ENCODE results near the gene SLC46A3. TPM values are rescaled to one million over a fixed set of nuclear protein-coding genes. Genes with fewer than 3 reads are reported as not detected.

SLC46A3 gene
- total RNA-seq, 1 donor from 2014 or later = 2.7 TPM

DNA sequence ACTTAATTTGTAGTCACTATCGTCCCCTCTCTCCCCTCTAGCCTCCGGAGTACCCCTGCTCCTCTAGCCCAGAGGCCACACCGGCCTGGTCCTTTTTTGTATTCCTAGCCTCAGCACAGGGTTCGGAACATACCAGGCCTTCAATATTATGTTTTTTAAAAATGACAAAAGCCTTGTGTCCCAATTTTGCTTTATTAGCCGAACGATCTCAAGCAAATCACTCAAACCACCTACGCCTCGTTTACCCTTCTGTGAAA is 60.3 kb downstream of the SLC46A3 start:
- H3K27me3 Mint-ChIP-seq (ENCODE audit: insufficient read depth) = no peaks in the 10 kb centered on the region
- H3K4me3 Mint-ChIP-seq = peak overlapping the region; percentile 97
- H3K36me3 Mint-ChIP-seq (ENCODE audit: low read depth) = peaks cover 34% of the 10 kb centered on the region
- H3K4me1 Mint-ChIP-seq (ENCODE audit: low read depth) = peaks cover 59% of the 10 kb centered on the region
- intact Hi-C loops (cut with micrococcal nuclease) = loop anchor here (1.0 to 10.0 kb wide), 8 partner anchors 8 to 1214 kb away; partner anchors contain the start of genes LNX2 and POLR1D
- peak overlapping the region; percentile 97 for H3K27ac Mint-ChIP-seq
- H3K9me3 Mint-ChIP-seq = no peaks in the 10 kb centered on the region
- DNase-seq (ENCODE audit: low spot score) = no peak

DNA sequence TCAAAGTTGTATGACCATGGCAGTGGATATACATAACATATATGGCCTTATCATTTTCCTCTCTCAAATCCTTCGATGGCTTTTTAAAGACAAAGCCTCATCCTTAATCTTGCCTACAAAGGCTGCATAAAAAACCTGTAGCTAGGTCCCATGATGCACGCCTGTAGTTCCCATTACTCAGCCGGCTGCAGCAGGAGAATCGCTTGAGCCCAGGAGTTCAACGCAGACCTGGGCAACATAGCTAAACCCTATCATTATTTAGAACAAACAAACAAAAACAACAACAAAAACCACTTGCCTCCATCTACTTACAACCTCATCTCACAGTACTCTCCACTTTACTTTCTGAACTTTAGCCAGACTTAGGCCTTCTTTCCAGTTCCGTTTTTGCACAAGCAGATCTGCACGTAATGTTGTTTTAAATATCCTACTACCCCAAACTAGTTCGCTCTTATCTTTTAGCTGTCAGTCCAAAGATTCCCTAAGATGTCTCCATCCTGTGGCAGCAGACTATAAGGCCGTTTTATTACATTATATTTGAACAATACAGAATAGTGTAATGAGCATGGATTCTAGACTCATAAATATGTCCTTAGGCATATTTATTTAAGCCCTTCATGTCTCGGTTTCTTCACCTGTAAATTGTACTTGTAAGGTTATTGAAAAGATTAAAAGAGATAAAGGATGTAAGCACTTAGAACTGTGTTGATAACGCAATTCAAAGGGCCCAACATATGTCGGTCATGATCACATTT is 60.8 kb downstream of the SLC46A3 start:
- Mint-ChIP-seq H3K36me3 (ENCODE audit: low read depth) (peaks cover 34% of the 10 kb centered on the region), H3K4me1 (ENCODE audit: low read depth) (peaks cover 59% of the 10 kb centered on the region), H3K27me3 (ENCODE audit: insufficient read depth) (no peaks in the 10 kb centered on the region), H3K9me3 (no peaks in the 10 kb centered on the region), H3K4me3 (peak overlapping the region; percentile 97), H3K27ac (peak overlapping the region; percentile 97)
- DNase-seq (ENCODE audit: low spot score) = no peak
- intact Hi-C loops (cut with micrococcal nuclease) = loop anchor here (1.0 to 10.0 kb wide), 8 partner anchors 8 to 1213 kb away; partner anchors contain the start of genes LNX2 and POLR1D

DNA sequence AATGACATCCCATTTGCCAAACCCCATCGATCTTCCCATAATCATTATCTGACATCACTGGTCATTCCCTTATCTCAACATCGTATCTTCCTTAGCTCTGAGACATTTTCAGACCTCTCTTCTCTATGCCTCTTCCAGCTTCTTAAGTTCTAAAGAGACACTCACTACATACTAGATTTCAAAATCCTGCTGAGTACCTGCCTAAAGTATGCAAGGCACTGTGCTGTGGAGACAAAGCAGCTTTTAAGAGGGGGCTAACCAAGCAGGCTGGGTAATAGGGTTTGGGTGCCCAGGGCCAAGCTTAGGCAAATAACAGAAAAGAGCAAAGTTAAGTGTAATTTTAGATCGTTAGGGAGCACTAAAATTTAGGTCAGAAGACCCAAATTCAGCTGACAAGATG is 63.2 kb downstream of the SLC46A3 start:
- intact Hi-C loops (cut with micrococcal nuclease) = loop anchor here (5.0 to 10.0 kb wide), 3 partner anchors 451 to 1211 kb away; partner anchors contain the start of genes LNX2 and POLR1D
- Mint-ChIP-seq H3K27me3 (ENCODE audit: insufficient read depth) (no peaks in the 10 kb centered on the region), H3K36me3 (ENCODE audit: low read depth) (peaks cover 26% of the 10 kb centered on the region), H3K4me3 (no peak overlapping the region), H3K27ac (no peak overlapping the region), H3K9me3 (no peaks in the 10 kb centered on the region), H3K4me1 (ENCODE audit: low read depth) (peaks cover 52% of the 10 kb centered on the region)
- DNase-seq (ENCODE audit: low spot score) = no peak

DNA sequence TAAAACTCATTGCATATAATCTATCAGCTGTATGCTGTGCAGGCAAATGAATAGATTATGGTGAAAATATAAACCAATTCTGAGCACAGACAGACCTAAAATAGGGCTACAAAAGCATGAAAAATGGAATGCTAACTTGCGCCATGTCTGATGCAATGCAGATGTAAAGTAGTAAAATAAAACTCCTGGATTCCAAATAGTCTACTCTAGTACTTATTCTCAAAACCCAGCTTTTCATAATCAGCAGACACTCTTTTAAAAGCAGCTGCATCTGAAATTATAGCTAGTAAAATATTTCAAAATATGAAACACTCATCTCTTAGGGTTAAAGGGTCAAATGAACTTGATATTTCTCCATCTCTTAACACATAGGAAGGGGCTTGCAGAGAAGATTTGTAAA is 64.5 kb downstream of the SLC46A3 start:
- no peak overlapping the region for H3K4me3 Mint-ChIP-seq
- intact Hi-C loops (cut with micrococcal nuclease) = loop anchor here (10.0 kb wide), 2 partner anchors 449 to 1209 kb away; no protein-coding TSS in a partner anchor
- no peak for DNase-seq (ENCODE audit: low spot score)

DNA sequence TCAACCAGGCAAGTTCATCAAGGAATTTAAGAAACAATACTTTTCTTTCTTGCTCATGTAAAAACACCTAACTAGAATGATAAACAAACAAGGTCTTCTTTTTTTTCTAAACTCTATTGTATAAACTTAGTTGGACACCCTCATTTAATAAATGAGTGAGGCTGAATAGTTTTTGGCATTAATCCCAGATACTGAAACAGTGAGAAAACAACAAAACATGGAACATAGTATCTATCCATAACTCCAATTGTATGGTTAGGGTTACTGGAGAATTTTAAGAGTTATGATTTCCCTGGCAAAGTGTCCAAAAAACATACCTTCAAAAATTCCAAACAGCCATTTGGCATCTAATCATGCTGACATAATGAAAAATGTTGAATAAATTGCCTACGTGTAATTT is 65.7 kb downstream of the SLC46A3 start:
- no peak overlapping the region for H3K27ac Mint-ChIP-seq
- H3K4me3 Mint-ChIP-seq = no peak overlapping the region
- H3K36me3 Mint-ChIP-seq (ENCODE audit: low read depth) = peaks cover 21% of the 10 kb centered on the region
- intact Hi-C loops (cut with micrococcal nuclease) = loop anchor here (10.0 kb wide), 2 partner anchors 448 to 1208 kb away; no protein-coding TSS in a partner anchor
- no peaks in the 10 kb centered on the region for H3K9me3 Mint-ChIP-seq
- H3K27me3 Mint-ChIP-seq (ENCODE audit: insufficient read depth) = no peaks in the 10 kb centered on the region
- DNase-seq (ENCODE audit: low spot score) = no peak
- peaks cover 50% of the 10 kb centered on the region for H3K4me1 Mint-ChIP-seq (ENCODE audit: low read depth)

More for the DNA sequence above, 64.5 kb downstream of the SLC46A3 start:
- Mint-ChIP-seq H3K27ac (no peak overlapping the region), H3K9me3 (no peaks in the 10 kb centered on the region), H3K36me3 (ENCODE audit: low read depth) (peaks cover 20% of the 10 kb centered on the region), H3K4me1 (ENCODE audit: low read depth) (peaks cover 49% of the 10 kb centered on the region), H3K27me3 (ENCODE audit: insufficient read depth) (no peaks in the 10 kb centered on the region)

DNA sequence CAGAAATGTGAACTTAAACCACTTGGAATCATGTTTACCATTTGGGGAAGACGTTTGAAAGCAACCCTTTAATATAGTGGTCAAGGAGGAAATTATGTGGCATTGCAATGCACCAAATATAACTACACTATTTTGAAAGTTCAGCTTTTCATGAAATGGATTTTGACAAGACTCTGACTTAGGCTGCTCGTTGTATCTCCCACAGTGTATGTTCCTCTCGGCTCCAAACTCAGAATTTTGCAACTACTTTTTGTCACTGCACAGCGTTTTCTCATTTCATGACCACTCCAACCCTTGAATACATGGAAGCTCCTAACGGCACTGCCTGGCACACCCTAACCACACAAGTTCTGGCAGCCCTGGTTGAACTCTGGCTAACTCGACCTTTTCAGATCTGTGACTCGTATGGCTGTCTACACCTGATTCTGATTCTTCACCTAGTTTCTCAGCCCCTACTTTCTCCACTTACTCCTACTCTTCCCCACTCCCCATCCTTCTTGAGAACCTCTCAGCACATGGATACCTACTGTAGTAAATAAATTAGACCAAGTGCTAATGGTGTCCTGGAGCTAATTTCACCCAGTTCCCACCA is 66.9 kb downstream of the SLC46A3 start:
- no peak for DNase-seq (ENCODE audit: low spot score)
- peaks cover 46% of the 10 kb centered on the region for H3K4me1 Mint-ChIP-seq (ENCODE audit: low read depth)
- H3K9me3 Mint-ChIP-seq = no peaks in the 10 kb centered on the region
- H3K27me3 Mint-ChIP-seq (ENCODE audit: insufficient read depth) = no peaks in the 10 kb centered on the region
- peak overlapping the region; percentile 56 for H3K27ac Mint-ChIP-seq
- no peak overlapping the region for H3K4me3 Mint-ChIP-seq
- intact Hi-C loops (cut with micrococcal nuclease) = loop anchor here (10.0 kb wide), 2 partner anchors 447 to 1207 kb away; no protein-coding TSS in a partner anchor
- peaks cover 16% of the 10 kb centered on the region for H3K36me3 Mint-ChIP-seq (ENCODE audit: low read depth)

DNA sequence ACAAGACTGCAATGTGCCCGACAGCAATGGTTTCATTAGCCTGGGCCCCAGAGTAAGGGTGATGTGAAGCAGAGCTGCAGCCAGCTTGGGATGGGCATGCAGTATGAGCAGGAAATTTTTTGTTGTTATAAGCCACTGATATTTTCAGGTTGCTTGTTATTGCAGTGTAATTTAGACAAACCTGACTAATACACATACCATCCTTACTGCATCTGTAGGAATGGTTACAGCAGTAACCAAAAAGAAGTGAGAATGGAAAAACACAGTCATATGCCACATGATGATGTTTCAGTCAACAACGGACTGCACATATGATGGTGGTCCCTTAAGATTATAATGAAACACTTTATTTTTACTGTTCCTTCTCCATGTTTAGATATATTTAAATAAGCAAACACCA is 68.5 kb downstream of the SLC46A3 start:
- H3K36me3 Mint-ChIP-seq (ENCODE audit: low read depth) = peaks cover 14% of the 10 kb centered on the region
- DNase-seq (ENCODE audit: low spot score) = no peak
- peak overlapping the region; percentile 8 for H3K27ac Mint-ChIP-seq
- intact Hi-C loops (cut with micrococcal nuclease) = loop anchor here (1.0 to 10.0 kb wide), 3 partner anchors 8 to 1205 kb away; no protein-coding TSS in a partner anchor
- H3K9me3 Mint-ChIP-seq = no peaks in the 10 kb centered on the region
- H3K4me3 Mint-ChIP-seq = no peak overlapping the region
- no peaks in the 10 kb centered on the region for H3K27me3 Mint-ChIP-seq (ENCODE audit: insufficient read depth)
- peaks cover 33% of the 10 kb centered on the region for H3K4me1 Mint-ChIP-seq (ENCODE audit: low read depth)

Other genes with a start within 250 kb of the SLC46A3 start
- 45.6 and 46.3 TPM in 2 replicates for gene FLT1, start 223.8 kb downstream of the SLC46A3 start, total RNA-seq
- 147 TPM in 2 replicates for gene POMP, start 59.8 kb downstream of the SLC46A3 start, total RNA-seq
- gene MTUS2, start 101.4 kb upstream of the SLC46A3 start, total RNA-seq = not detected in 2 replicates

Measured in activated T-helper 1 cell treated with anti-CD3 and anti-CD28 coated beads, Interleukin-12 subunit alpha, Interleukin-12 subunit beta, Interleukin-2, Interleukin-4 antibody, amounts not matched to agents 30 ng/mL and 10 ng/mL and 1 ng/mL, durations not matched to agents 14 hours and 24 hours and 36 hours (primary cell).